GM19324 (cell line): ENCODE results near the gene CYB5D1.

Source experiments
- ATAC-seq: cut with Tn5 transposase; IDR thresholded peaks from one replicate; pipeline ENCODE4 v1.9.1; 2021; ENCODE audit warnings: mild to moderate bottlenecking, moderate library complexity; ENCODE audit not compliant: unreplicated experiment, low FRiP score

Gene CYB5D1

GRCh38 chr17:7843536-7844291 is 14.1 kb upstream of the CYB5D1 start:
- ATAC-seq, result peak; percentile 46

GRCh38 chr17:7844292-7845154 is 13.3 kb upstream of the CYB5D1 start:
- ATAC-seq, result peak; percentile 46

GRCh38 chr17:7845359-7846062 is 12.3 kb upstream of the CYB5D1 start:
- no peak for ATAC-seq

- ATAC-seq, result no peak
Observed at GRCh38 chr17:7846063-7846735, 11.6 kb upstream of the CYB5D1 start.

GRCh38 chr17:7846765-7847661 is 10.8 kb upstream of the CYB5D1 start:
- ATAC-seq, result no peak

- ATAC-seq, result no peak
Observed at GRCh38 chr17:7848131-7848579, 9.6 kb upstream of the CYB5D1 start.

GRCh38 chr17:7848739-7849129 is 9.1 kb upstream of the CYB5D1 start:
- ATAC-seq, result no peak

GRCh38 chr17:7849130-7849750 is 8.6 kb upstream of the CYB5D1 start:
- ATAC-seq, result no peak

GRCh38 chr17:7849751-7850504 is 7.9 kb upstream of the CYB5D1 start:
- ATAC-seq, result no peak

GRCh38 chr17:7850701-7851437 is 6.9 kb upstream of the CYB5D1 start:
- ATAC-seq, result no peak

- ATAC-seq, result peak; percentile 80
Observed at GRCh38 chr17:7851438-7852261, 6.2 kb upstream of the CYB5D1 start.

- no peak for ATAC-seq
Observed at GRCh38 chr17:7852262-7852670, 5.5 kb upstream of the CYB5D1 start.

- ATAC-seq, result no peak
Observed at GRCh38 chr17:7852919-7853690, 4.7 kb upstream of the CYB5D1 start.

- ATAC-seq, result no peak
Observed at GRCh38 chr17:7853691-7854038, 4.1 kb upstream of the CYB5D1 start.

- ATAC-seq, result no peak
Observed at GRCh38 chr17:7854078-7854777, 3.6 kb upstream of the CYB5D1 start.
